Measurements from ENCODE around the gene ABCC4. TPM values are rescaled to one million over a fixed set of nuclear protein-coding genes. Genes with fewer than 3 reads are reported as not detected.

The ABCC4 gene
- total RNA-seq, 4 donors from 2014 or later, result 15.8 to 26.0 (median 23.8) TPM

DNA sequence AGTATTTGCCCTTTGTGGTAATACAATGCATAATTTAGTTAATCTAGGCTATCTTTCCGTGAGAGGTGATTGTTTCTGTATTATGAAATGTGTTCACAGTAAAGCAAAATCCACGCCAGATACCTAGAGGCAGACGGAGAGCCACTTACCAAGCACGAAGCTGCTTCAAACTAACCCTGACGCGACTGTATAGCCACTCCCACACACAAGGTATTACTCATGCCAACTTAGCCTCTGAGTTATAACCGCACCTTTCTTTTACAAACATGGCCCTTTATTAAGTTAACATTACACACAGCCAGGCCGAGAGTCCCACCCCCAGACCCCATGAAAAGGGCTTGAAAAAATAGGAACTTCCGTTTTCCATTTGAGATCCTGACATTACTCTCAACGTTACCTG, 185.7 kb downstream of the ABCC4 start:
- peak; percentile 10 for DNase-seq

DNA sequence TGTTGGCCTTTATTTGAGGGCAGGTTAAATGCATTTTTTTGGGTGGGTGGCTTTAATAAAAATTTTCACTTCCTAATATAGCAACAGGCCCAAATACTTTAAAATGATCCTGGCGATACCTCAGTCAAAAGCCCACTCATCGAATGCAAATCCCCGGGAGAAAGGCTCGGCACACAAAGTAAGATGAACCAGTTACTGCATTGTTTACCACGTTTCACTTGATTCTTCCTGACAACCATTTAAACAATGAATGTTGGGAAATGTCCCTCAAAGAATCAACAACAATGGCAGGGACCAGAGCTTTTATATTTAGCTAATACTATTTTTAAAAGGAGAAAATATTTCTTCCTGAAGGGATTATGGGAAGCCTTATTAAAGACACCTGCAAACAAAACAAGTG, 187.7 kb downstream of the ABCC4 start:
- intact Hi-C loops (cut with DNase I; ENCODE audit: low total_unique reads) (no loop called here), in situ Hi-C loops (cut with MboI; ENCODE audit: low pct_ligation_motif_present in 1 of 4, low pct_unique_long_range_greater_than_20kb in 1 of 4, low sequenced_read_pairs in 3 of 4) (no loop called here)
- TF ChIP-seq POLR2A (IDR thresholded peaks at IDR 0.05), result no peak
- TF ChIP-seq EP300 (IDR thresholded peaks at IDR 0.05; ENCODE audit: low read depth), result no peak
- TF ChIP-seq POLR2AphosphoS5 (IDR thresholded peaks at IDR 0.05), result no peak
- TF ChIP-seq, protein P1, sequence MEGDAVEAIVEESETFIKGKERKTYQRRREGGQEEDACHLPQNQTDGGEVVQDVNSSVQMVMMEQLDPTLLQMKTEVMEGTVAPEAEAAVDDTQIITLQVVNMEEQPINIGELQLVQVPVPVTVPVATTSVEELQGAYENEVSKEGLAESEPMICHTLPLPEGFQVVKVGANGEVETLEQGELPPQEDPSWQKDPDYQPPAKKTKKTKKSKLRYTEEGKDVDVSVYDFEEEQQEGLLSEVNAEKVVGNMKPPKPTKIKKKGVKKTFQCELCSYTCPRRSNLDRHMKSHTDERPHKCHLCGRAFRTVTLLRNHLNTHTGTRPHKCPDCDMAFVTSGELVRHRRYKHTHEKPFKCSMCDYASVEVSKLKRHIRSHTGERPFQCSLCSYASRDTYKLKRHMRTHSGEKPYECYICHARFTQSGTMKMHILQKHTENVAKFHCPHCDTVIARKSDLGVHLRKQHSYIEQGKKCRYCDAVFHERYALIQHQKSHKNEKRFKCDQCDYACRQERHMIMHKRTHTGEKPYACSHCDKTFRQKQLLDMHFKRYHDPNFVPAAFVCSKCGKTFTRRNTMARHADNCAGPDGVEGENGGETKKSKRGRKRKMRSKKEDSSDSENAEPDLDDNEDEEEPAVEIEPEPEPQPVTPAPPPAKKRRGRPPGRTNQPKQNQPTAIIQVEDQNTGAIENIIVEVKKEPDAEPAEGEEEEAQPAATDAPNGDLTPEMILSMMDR (IDR thresholded peaks at IDR 0.05), result no peak
- WGBS, 2 donors (ENCODE audit: low coverage in 1 of 2), result 88 to 90% methylated on average over 5 of the region's 5 CpGs
- no peak for DNase-seq
- Histone ChIP-seq H3K4me1 (no peaks in the 10 kb centered on the region), H3K36me3 (no peaks in the 10 kb centered on the region), H3K4me3 (no peak overlapping the region), H3K27me3 (no peaks in the 10 kb centered on the region), H3K27ac (no peak overlapping the region), H3K9me3 (no peaks in the 10 kb centered on the region)

More for the DNA sequence above, 185.7 kb downstream of the ABCC4 start:
- no peak overlapping the region for H3K4me3 ChIP-seq
- in situ Hi-C loops (cut with MboI; ENCODE audit: low pct_ligation_motif_present in 1 of 4, low pct_unique_long_range_greater_than_20kb in 1 of 4, low sequenced_read_pairs in 3 of 4) (no loop called here), intact Hi-C loops (cut with DNase I; ENCODE audit: low total_unique reads) (no loop called here)
- no peaks in the 10 kb centered on the region for H3K9me3 ChIP-seq
- no peaks in the 10 kb centered on the region for H3K36me3 ChIP-seq
- 68 to 76% methylated on average over 7 to 10 of the region's 10 CpGs for WGBS, 2 donors (ENCODE audit: low coverage in 1 of 2)
- no peak overlapping the region for H3K27ac ChIP-seq
- H3K27me3 ChIP-seq, result no peaks in the 10 kb centered on the region
- no peaks in the 10 kb centered on the region for H3K4me1 ChIP-seq
- TF ChIP-seq POLR2A (IDR thresholded peaks at IDR 0.05) (no peak), POLR2AphosphoS5 (IDR thresholded peaks at IDR 0.05) (no peak), EP300 (IDR thresholded peaks at IDR 0.05; ENCODE audit: low read depth) (no peak)
- TF ChIP-seq, protein P1 (IDR thresholded peaks at IDR 0.05), result no peak

DNA sequence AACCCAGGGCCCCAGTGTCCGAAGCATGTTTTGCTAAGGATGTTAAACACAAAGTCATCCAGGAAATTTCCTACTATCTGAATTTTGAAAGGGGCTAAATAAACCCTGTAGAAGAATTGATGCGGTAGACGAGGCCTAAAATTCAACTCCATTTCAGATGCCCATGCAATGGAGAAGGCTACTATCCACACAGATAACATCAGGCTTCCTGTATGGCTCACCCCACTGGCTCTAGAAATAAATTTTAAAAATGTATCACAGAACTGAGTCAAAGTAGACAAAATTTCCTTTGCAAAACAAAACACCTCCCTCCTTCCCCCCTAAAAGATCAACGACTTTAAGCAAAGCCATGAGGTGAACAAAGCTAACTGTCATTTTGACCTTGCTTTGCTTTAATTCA, 188.4 kb downstream of the ABCC4 start:
- TF ChIP-seq EP300 (IDR thresholded peaks at IDR 0.05; ENCODE audit: low read depth) (no peak), POLR2AphosphoS5 (IDR thresholded peaks at IDR 0.05) (no peak), POLR2A (IDR thresholded peaks at IDR 0.05) (no peak)
- TF ChIP-seq, protein P1 (IDR thresholded peaks at IDR 0.05), result no peak
- Histone ChIP-seq H3K36me3 (no peaks in the 10 kb centered on the region), H3K27ac (no peak overlapping the region), H3K27me3 (no peaks in the 10 kb centered on the region), H3K4me3 (no peak overlapping the region), H3K4me1 (no peaks in the 10 kb centered on the region), H3K9me3 (no peaks in the 10 kb centered on the region)
- no peak for DNase-seq
- intact Hi-C loops (cut with DNase I; ENCODE audit: low total_unique reads), result no loop called here
- in situ Hi-C loops (cut with MboI; ENCODE audit: low pct_ligation_motif_present in 1 of 4, low pct_unique_long_range_greater_than_20kb in 1 of 4, low sequenced_read_pairs in 3 of 4), result no loop called here
- WGBS, 2 donors (ENCODE audit: low coverage in 1 of 2), result 89 to 90% methylated on average over 3 to 4 of the region's 4 CpGs

DNA sequence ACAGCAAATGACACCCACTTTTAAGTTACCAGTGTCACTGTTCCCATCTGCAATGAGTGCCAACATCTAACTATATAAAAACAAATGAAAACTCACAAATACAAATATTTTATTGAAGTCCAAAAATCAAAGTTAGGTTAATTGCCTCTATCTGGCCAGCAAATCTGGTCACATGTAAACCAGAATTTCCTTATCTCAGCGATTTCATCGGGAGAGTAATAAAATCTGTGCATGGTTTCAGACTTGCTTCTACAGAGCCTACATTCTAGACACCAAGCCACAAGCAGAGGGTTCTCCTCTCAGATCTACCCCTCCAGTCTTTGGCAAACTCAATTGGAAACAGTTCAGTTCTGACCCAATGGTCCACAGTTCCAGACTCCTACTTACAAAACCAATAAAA, 189.6 kb downstream of the ABCC4 start:
- no peaks in the 10 kb centered on the region for H3K36me3 ChIP-seq
- TF ChIP-seq POLR2A (IDR thresholded peaks at IDR 0.05), result no peak
- TF ChIP-seq POLR2AphosphoS5 (IDR thresholded peaks at IDR 0.05), result no peak
- no peak for TF ChIP-seq EP300 (IDR thresholded peaks at IDR 0.05; ENCODE audit: low read depth)
- TF ChIP-seq, protein P1 (IDR thresholded peaks at IDR 0.05), result no peak
- no peaks in the 10 kb centered on the region for H3K9me3 ChIP-seq
- in situ Hi-C loops (cut with MboI; ENCODE audit: low pct_ligation_motif_present in 1 of 4, low pct_unique_long_range_greater_than_20kb in 1 of 4, low sequenced_read_pairs in 3 of 4), result no loop called here
- H3K27me3 ChIP-seq, result no peaks in the 10 kb centered on the region
- H3K27ac ChIP-seq, result no peak overlapping the region
- WGBS, 2 donors (ENCODE audit: low coverage in 1 of 2), result 48 to 55% methylated on average over 2 of the region's 2 CpGs
- no peak overlapping the region for H3K4me3 ChIP-seq
- no peaks in the 10 kb centered on the region for H3K4me1 ChIP-seq
- no peak for DNase-seq
- intact Hi-C loops (cut with DNase I; ENCODE audit: low total_unique reads), result no loop called here

Data from transverse colon (tissue), 4 donors.